Stomach smooth muscle (tissue), 2 donors: ENCODE results near the gene ANKRD44.

ENCODE experiments used
- H3K27ac ChIP-seq: one replicate; pipeline ENCODE4 v1.7.0; 2013; ENCODE audit warnings: mild to moderate bottlenecking, low read length, inconsistent platforms
- H3K27me3 ChIP-seq, 2 donors: one replicate each; pipeline ENCODE4 v1.7.0; 2013; ENCODE audit warnings: low read length in 2 of 2; ENCODE audit not compliant: insufficient read depth in 2 of 2, control insufficient read depth in 1 of 2
- H3K36me3 ChIP-seq, 2 donors: one replicate each; pipeline ENCODE4 v1.7.0; 2013; ENCODE audit warnings: low read length in 2 of 2; ENCODE audit not compliant: control insufficient read depth in 2 of 2, insufficient read depth in 2 of 2
- H3K4me1 ChIP-seq: one replicate; pipeline ENCODE4 v1.7.0; 2013; ENCODE audit warnings: low read length; ENCODE audit not compliant: control insufficient read depth, insufficient read depth
- H3K4me3 ChIP-seq, 2 donors: one replicate each; pipeline ENCODE4 v1.7.0; 2013; ENCODE audit warnings: low read length in 2 of 2
- H3K9ac ChIP-seq, 2 donors: one replicate each; pipeline ENCODE4 v1.7.0; 2013; ENCODE audit warnings: low read length in 2 of 2, mild to moderate bottlenecking in 1 of 2
- H3K9me3 ChIP-seq, 2 donors: one replicate each; pipeline ENCODE4 v1.7.0; 2013; ENCODE audit warnings: low read length in 2 of 2; ENCODE audit not compliant: control insufficient read depth in 2 of 2
- donor health status: healthy.
- donor health status: Pancreatic carcinoma.

The ANKRD44 gene

DNA sequence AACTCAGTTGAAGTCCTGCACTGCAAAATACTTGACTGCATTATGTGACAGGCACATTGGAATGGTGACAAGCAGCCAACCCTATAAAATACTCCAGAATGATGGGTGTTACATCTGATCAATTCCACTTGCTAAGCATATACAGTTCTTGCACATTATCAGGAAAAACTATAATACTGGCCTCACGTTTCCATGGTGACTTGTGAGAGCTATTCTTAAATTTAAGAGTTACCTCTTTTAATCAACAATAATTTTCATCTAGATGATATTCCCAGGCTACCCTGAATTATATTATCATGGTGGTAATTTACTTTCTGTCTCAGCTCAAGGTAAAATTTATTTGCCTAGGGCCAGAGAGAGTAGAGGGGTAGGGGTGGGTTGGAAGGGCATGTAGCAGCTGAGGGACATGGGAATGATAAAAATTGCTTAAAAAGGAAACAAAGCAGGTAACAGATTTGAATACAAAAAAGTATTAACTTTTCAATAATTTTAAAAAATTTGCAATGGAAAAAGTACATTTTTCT is 251.7 kb downstream of the ANKRD44 start:
- Histone ChIP-seq H3K36me3 (peaks cover 7 to 11% of the 10 kb centered on the region in 2 donors), H3K27me3 (no peaks in the 10 kb centered on the region), H3K9me3 (peaks cover 4% of the 10 kb centered on the region in 2 donors), H3K4me3 (no peak overlapping the region), H3K27ac (no peak overlapping the region), H3K4me1 (no peaks in the 10 kb centered on the region), H3K9ac (no peak overlapping the region)

DNA sequence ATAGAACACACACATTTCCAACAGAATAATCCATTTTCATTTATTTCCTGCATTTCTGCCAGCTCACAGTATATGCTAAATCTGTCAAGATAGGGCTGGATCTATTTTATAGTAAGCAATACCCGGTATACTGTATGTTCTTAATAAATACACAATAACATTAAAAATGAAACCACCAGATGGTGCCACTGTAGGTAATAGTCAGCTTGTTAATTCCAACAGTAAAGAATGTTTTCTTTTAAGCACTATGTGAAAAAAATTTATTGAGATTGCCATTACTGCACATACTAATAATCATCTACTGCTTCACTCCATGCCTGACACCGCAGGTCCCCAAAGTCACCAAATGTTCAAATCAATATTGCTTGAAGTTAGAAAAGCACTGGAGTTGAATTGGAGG is 252.6 kb downstream of the ANKRD44 start:
- Histone ChIP-seq H3K4me3 (no peak overlapping the region), H3K36me3 (peaks cover 7 to 11% of the 10 kb centered on the region in 2 donors), H3K27ac (no peak overlapping the region), H3K4me1 (no peaks in the 10 kb centered on the region), H3K9ac (no peak overlapping the region), H3K9me3 (peaks cover 4% of the 10 kb centered on the region in 2 donors), H3K27me3 (no peaks in the 10 kb centered on the region)

DNA sequence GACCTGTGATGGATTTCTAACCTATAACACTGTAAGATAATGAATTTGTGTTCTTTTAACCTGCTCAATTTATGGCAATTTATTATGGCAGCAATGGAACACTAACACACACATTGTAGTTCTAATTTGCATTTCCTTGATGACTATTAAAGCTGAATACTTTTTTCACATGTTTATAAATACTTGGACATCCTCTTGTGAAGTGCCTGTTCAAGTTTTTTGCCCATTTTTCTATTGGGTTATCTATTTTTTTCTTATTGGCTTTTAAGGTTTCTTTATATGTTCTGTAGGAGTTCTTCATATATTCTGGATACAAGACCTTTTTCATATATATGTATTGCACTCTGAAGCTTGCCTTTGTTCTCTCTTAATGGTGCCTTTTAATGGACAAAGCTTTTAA is 255.5 kb downstream of the ANKRD44 start:
- Histone ChIP-seq H3K9ac (no peak overlapping the region), H3K27ac (no peak overlapping the region), H3K9me3 (peaks cover 4% of the 10 kb centered on the region in 2 donors), H3K36me3 (peaks cover 3% of the 10 kb centered on the region in 2 donors), H3K4me1 (no peaks in the 10 kb centered on the region), H3K4me3 (no peak overlapping the region), H3K27me3 (no peaks in the 10 kb centered on the region)

DNA sequence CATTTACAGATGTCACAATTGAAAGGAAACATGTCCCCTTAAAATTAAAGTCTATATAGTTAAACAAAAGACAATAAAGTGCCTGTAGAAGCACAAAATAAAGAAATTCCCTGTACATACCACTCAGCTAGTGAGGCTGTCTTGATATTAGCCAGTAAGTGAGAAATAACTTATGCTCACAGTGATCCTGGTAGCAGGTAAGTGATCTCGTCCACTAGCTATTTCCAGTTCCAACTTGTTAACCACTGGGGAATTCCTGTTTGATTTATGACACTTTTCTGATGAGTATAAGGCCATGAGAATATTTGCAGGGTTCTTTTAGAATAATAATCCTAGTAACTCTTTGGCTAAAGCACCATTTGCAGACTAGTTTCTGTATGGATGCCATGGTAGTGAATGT is 256.1 kb downstream of the ANKRD44 start:
- no peak overlapping the region for H3K4me3 ChIP-seq
- no peak overlapping the region for H3K27ac ChIP-seq
- H3K4me1 ChIP-seq = no peaks in the 10 kb centered on the region
- H3K36me3 ChIP-seq = peaks cover 0 to 3% of the 10 kb centered on the region in 2 donors
- H3K27me3 ChIP-seq = no peaks in the 10 kb centered on the region
- no peak overlapping the region for H3K9ac ChIP-seq
- H3K9me3 ChIP-seq = peaks cover 4% of the 10 kb centered on the region in 2 donors

DNA sequence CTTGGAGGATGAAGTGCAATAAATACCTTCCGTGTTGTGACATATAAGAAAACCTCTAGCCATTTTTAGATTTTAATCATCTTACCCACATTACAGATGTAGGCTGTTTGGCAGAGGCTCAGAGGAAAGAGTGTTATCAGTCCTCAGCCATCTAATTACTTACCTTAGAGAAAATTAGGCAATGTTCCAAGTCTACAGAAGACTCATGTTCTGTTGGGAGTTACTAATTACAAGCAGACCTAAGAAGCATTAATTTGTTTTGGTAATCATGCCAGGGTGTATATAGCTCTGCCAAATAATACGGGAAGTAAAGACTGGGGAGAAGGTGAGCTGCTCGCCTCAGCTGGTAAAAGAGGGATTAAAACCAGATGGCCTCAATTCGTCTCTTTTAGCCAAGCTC is 258.2 kb downstream of the ANKRD44 start:
- H3K9ac ChIP-seq = no peak overlapping the region
- no peaks in the 10 kb centered on the region for H3K4me1 ChIP-seq
- H3K9me3 ChIP-seq = peaks cover 4% of the 10 kb centered on the region in 2 donors
- no peak overlapping the region for H3K4me3 ChIP-seq
- no peaks in the 10 kb centered on the region for H3K27me3 ChIP-seq
- H3K36me3 ChIP-seq = peaks cover 0 to 3% of the 10 kb centered on the region in 2 donors
- no peak overlapping the region for H3K27ac ChIP-seq

DNA sequence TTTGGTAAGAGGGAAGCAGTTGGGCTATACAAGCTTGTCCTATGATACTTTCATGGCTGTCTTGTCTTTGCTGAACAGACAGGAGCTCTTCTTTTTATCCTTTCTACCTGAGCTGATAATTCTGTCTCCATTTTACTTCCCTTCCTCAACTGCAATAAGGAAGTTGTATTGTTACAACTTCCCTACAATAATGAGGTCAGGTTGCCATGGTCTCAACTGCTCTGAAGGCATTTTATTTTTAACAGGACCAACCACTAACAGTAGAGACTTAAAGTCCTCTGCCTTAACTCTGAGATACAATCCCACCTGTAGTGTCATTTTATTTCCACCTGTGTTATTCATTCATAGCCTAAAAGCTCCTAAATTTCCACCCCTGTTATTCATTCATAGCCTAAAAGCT is 265.5 kb downstream of the ANKRD44 start:
- H3K27ac ChIP-seq = no peak overlapping the region
- H3K4me1 ChIP-seq = no peaks in the 10 kb centered on the region
- no peaks in the 10 kb centered on the region for H3K9me3 ChIP-seq
- no peaks in the 10 kb centered on the region for H3K27me3 ChIP-seq
- H3K4me3 ChIP-seq = no peak overlapping the region
- no peak overlapping the region for H3K9ac ChIP-seq
- no peaks in the 10 kb centered on the region for H3K36me3 ChIP-seq

DNA sequence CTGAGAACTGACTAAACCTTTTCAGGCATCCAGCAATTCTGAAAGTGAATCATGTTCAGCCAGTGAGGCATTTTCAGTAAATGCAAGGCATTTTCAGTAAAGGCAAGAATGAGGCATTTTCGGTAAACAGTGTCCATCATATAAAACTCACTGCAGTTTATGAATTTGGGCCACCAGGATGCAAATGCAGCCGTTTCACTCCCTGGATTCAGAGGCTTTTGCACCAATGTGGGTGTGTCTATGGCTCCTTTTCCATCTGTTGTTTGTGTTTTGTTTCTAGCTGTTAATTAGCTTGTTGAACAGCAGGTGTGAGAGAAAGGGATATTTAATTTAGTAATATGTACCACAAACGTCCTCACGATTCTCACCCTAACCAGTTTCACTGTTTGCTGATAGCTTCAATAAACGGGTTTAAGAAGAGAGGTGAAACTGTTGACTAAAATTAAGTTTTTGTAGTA is 267.8 kb downstream of the ANKRD44 start:
- Histone ChIP-seq H3K9ac (no peak overlapping the region), H3K27me3 (no peaks in the 10 kb centered on the region), H3K36me3 (no peaks in the 10 kb centered on the region), H3K4me3 (no peak overlapping the region), H3K9me3 (no peaks in the 10 kb centered on the region), H3K4me1 (no peaks in the 10 kb centered on the region), H3K27ac (no peak overlapping the region)

DNA sequence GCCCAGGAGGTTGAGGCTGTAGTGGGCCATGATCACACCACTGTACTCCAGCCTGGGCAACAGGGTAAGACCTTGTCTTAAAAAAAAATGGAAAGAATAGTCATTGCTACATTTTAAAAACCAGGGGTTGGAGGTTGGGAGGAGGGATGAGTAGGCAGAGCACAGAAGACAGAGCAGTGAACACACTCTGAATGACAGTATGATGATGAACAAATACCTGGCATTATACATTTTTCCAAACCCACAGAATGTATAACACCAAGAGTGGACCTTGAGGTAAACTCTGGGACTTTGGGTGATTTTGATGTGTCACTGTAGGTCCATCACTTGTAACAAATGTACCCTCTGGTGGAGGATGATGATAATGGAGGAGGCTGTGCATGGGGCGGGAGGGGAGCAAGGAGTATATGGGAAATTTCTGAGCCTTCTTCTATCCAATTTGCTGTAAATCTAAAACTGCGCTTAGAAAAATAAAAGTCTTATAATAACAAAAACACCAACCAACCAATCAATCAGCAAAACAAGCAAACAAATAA is 272.6 kb downstream of the ANKRD44 start:
- Histone ChIP-seq H3K4me1 (no peaks in the 10 kb centered on the region), H3K9ac (no peak overlapping the region), H3K27ac (no peak overlapping the region), H3K27me3 (no peaks in the 10 kb centered on the region), H3K4me3 (no peak overlapping the region), H3K9me3 (no peaks in the 10 kb centered on the region), H3K36me3 (no peaks in the 10 kb centered on the region)

DNA sequence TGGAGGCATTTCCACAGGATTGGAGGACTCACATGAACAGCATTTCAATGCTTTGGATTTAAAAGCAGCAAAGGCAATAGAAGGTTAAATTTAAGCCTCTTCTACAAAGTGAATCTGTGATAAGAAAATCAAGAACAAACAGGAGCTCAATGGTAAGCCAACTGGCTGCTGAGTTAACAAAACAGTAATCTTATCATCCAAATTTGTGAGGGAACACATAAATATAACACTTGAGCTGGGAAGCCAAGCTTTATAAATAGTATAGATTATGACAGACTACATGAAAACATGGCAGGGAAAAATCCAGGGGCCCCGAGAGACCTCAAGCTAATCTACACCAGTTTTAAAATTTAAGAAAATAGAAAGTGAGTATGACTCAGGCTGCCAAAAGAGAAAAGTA is 275.6 kb downstream of the ANKRD44 start:
- H3K27ac ChIP-seq = no peak overlapping the region
- H3K9me3 ChIP-seq = no peaks in the 10 kb centered on the region
- H3K27me3 ChIP-seq = no peaks in the 10 kb centered on the region
- no peak overlapping the region for H3K9ac ChIP-seq
- no peak overlapping the region for H3K4me3 ChIP-seq
- no peaks in the 10 kb centered on the region for H3K4me1 ChIP-seq
- H3K36me3 ChIP-seq = peaks cover 3 to 4% of the 10 kb centered on the region in 2 donors

DNA sequence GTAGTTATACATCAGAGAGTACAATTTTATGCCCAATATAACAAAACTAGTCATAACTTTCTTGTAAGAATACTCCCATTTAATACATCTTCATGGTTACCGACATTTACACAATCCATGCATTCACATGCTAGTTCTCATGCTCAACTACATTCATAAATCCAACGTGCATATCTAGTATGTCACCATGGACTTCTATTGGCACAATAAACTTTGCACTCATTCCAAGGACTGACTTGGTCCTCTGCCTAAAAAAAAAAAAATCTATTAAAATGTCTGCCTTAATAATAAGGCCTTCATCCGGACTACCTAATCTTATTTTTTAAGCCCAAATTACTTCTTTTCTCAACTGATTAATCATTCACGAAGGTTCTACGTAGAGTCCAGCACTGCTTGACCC is 276.3 kb downstream of the ANKRD44 start:
- Histone ChIP-seq H3K9ac (no peak overlapping the region), H3K4me1 (no peaks in the 10 kb centered on the region), H3K27me3 (no peaks in the 10 kb centered on the region), H3K9me3 (no peaks in the 10 kb centered on the region), H3K36me3 (peaks cover 3 to 7% of the 10 kb centered on the region in 2 donors), H3K4me3 (no peak overlapping the region), H3K27ac (no peak overlapping the region)

DNA sequence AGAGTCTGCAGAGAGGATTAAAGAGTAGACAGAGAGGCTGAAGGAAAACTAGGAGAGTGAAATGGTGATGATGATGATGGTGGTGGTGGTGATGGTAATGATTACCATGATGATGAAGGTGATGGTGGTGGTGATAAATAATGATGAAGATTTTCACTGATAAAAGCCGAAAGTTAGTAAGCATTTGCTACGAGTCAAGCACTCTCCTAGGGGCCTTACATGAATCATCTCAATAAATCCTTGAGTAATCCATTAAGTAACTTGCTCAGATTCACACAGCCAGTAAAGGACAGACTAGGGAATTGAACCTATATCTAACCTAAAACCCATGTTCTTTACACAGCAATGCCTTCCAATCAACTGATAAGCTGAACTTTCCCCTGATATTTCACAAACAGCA is 277.4 kb downstream of the ANKRD44 start:
- peaks cover 3 to 7% of the 10 kb centered on the region in 2 donors for H3K36me3 ChIP-seq
- no peaks in the 10 kb centered on the region for H3K9me3 ChIP-seq
- H3K4me1 ChIP-seq = no peaks in the 10 kb centered on the region
- H3K4me3 ChIP-seq = no peak overlapping the region
- H3K27ac ChIP-seq = no peak overlapping the region
- H3K27me3 ChIP-seq = no peaks in the 10 kb centered on the region
- no peak overlapping the region for H3K9ac ChIP-seq
